Stimulated activated memory B cell treated with anti-CD40 and anti-IgM and Interleukin-4, amounts not matched to agents 10 μg/mL and 1 μg/mL and 100 μg/mL, for 72 hours (primary cell): ENCODE data around the gene SIGLEC10.

Experiments used
- ATAC-seq: fragments of 150-1000 bp; cut with Tn5 transposase; 2 replicates; pipeline ENCODE4 v1.10.0; 2021
- H3K27ac Mint-ChIP-seq: one replicate; pipeline ENCODE4 v1.8.0; 2022; ENCODE audit warnings: mild to moderate bottlenecking, mixed read lengths
- H3K27me3 Mint-ChIP-seq: one replicate; pipeline ENCODE4 v1.8.0; 2022; ENCODE audit warnings: mixed read lengths
- H3K36me3 Mint-ChIP-seq: one replicate; pipeline ENCODE4 v1.8.0; 2022; ENCODE audit warnings: mixed read lengths
- H3K4me1 Mint-ChIP-seq: one replicate; pipeline ENCODE4 v1.8.0; 2022; ENCODE audit warnings: mixed read lengths
- H3K4me3 Mint-ChIP-seq: one replicate; pipeline ENCODE4 v1.8.0; 2022; ENCODE audit warnings: mild to moderate bottlenecking, moderate library complexity, mixed read lengths
- H3K9me3 Mint-ChIP-seq: one replicate; pipeline ENCODE4 v1.8.0; 2022; ENCODE audit warnings: mixed read lengths

The SIGLEC10 gene

DNA sequence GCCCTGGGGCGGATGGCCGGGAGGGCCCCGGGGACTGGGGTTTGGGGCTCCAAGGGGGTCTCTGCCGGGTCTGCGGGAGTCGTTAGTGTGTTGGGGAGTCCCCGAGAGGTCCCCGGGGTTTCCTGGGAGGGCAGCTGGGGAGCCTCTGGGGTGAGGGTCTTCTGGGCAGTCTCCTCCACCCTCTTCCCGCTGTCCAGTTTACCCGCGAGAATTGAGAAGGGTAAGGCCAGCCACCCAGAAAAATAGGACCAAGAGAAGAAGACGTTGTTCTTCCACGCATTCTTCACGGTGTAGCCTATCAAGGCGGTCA, 50.2 kb downstream of the SIGLEC10 start:
- Mint-ChIP-seq H3K4me3 (peak overlapping the region; percentile 94), H3K36me3 (no peaks in the 10 kb centered on the region), H3K27me3 (no peaks in the 10 kb centered on the region), H3K9me3 (no peaks in the 10 kb centered on the region), H3K4me1 (peaks cover 67% of the 10 kb centered on the region), H3K27ac (peak overlapping the region; percentile 89)
- peak; percentile 2 for ATAC-seq

- H3K4me1 Mint-ChIP-seq = peaks cover 61% of the 10 kb centered on the region
- H3K27me3 Mint-ChIP-seq = no peaks in the 10 kb centered on the region
- H3K9me3 Mint-ChIP-seq = no peaks in the 10 kb centered on the region
- peak; percentile 78 for ATAC-seq
- H3K36me3 Mint-ChIP-seq = no peaks in the 10 kb centered on the region
- peak overlapping the region; percentile 94 for H3K4me3 Mint-ChIP-seq
- H3K27ac Mint-ChIP-seq = peak overlapping the region; percentile 89
Observed at GRCh38 chr19:51366389-51367254, 50.8 kb downstream of the SIGLEC10 start.

DNA sequence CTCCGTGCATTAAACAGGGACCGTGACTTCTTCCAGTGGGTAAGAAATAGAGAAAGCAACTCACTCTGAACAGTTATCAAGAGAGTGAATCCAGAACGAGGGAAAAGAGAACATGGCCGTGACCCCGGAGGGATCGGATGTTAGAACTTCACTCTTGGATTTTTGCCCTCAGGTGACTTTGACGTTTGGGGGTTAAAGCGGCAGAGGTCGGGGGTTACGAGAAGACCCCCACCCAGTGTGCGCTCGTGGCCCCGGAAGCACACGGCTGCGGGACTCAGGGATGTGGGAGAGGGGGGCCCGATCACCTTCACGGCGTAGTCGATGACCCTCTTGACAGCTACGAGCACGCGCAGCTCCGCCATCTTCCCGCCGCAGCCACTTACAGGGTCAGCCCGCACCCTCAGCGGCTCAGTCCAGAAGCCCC, 51.5 kb downstream of the SIGLEC10 start, which contains the start of gene ETFB:
Gene ETFB (minus strand): TSS at position 424 of the 424 bp plus-strand sequence. CDS start 62 bp downstream, at position 362.
- peak within 1 kb of the TSS; percentile 89 for H3K27ac Mint-ChIP-seq
- no peaks in the 10 kb centered on the region for H3K27me3 Mint-ChIP-seq
- H3K9me3 Mint-ChIP-seq = no peaks in the 10 kb centered on the region
- peak within 1 kb of the TSS; percentile 94 for H3K4me3 Mint-ChIP-seq
- no peak for ATAC-seq
- peaks cover 57% of the 10 kb centered on the region for H3K4me1 Mint-ChIP-seq
- no peaks in the 10 kb centered on the region for H3K36me3 Mint-ChIP-seq

DNA sequence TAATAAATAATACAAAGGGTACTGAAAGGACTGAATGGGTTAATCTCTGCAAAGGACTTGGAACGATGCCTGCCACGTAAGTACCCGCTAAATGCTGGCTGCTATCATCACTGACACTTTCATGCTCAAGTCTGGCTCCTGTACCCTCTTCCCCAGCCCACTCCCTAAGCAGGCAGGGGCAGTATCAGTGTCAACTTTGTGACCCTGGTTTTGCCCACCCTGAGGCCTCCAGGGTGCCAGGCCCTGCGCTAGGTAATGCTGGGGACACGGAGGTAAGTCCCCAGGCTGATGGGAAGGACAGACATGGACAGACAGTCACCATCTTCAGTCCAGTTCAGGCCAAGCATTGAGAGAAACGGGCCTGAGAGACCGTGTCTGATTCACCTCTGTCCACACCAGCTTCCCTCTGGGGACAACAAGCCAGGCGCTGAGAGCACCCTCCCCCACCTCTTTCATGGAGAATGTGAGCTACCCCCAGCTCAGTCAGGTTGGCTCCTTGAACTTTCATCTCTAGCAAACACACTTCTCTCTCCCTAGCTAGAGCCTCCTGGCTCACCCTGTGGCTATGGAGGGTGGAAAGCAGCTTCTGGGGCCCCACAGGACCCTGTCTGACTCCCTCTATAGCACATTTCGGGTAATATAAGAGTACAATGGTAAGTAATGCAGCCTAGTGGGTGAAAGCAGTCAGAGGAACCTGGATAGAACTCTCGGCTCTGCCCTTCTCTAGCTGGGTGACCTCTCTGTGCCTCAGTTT, 52.1 kb downstream of the SIGLEC10 start:
- H3K4me1 Mint-ChIP-seq = peaks cover 55% of the 10 kb centered on the region
- H3K27me3 Mint-ChIP-seq = no peaks in the 10 kb centered on the region
- no peaks in the 10 kb centered on the region for H3K9me3 Mint-ChIP-seq
- no peak for ATAC-seq
- H3K4me3 Mint-ChIP-seq = peak overlapping the region; percentile 94
- no peaks in the 10 kb centered on the region for H3K36me3 Mint-ChIP-seq
- peak overlapping the region; percentile 89 for H3K27ac Mint-ChIP-seq

DNA sequence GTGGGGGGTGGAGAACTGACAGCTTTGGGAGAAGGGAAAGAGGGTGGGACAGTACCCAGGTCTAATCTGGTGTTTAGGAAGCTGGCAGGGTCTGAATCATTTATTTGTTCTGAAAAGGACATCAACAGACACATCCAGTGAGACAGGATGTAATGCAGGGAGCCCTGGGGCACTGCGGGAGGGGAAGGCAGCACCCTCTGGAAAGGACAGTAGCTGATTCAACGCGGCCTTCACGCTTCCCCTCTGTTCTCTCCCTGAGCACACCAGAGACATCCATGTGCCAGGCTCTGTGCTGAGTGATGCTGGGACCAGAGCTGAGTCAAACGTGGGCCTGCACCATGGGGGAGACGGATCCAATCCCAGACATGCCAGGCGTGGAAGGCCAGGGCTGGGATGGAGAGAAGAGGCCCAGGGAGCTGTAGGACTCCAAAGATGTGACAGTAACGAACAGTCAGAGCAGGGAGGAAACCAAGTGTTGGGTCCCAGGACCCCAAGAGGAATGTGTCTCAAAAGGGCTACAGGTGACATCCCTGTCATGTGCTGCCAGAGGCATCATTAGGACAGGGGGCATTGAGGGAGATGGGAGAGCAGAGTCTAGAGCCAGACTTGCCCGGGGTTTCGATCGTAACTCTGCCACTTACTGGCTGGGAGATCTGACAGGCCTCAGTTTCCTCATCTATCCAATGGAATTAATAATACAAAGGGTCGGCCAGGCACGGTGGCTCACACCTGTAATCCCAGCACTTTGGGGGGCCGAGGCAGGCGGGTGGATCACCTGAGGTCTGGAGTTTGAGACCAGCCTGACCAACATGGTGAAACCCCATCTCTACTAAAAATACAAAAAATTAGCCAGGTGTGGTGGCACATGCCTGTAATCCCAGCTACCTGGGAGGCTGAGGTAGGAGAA, 53.0 kb downstream of the SIGLEC10 start:
- Mint-ChIP-seq H3K36me3 (no peaks in the 10 kb centered on the region), H3K4me1 (peaks cover 52% of the 10 kb centered on the region), H3K4me3 (peak overlapping the region; percentile 8), H3K9me3 (no peaks in the 10 kb centered on the region), H3K27ac (peak overlapping the region; percentile 80), H3K27me3 (no peaks in the 10 kb centered on the region)
- ATAC-seq = no peak

DNA sequence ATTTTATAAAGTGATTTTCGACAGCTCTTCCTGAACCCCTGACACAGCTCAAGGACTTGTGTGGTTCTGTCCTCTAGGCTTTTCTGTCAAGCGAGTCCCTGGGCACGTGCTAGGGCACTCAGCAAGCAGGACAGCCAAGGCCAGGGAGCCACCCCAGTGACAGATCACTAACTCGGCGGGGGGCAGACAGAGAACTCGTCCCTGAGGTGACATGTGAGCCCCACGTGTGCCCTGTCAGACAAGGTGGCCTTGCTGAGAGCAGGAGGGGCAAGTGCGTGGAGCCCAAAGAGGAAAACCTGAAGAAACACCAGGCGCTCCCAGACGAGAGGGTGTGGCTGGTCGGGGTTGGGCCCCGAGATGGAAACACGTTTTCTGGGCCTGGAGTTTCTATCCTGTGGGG, 56.2 kb downstream of the SIGLEC10 start:
- Mint-ChIP-seq H3K9me3 (no peaks in the 10 kb centered on the region), H3K36me3 (peaks cover 15% of the 10 kb centered on the region), H3K4me1 (peaks cover 39% of the 10 kb centered on the region), H3K27me3 (no peaks in the 10 kb centered on the region), H3K4me3 (no peak overlapping the region), H3K27ac (no peak overlapping the region)
- no peak for ATAC-seq
